GM21717 (cell line): ENCODE measurements around the gene SDE2.
A peak's percentile ranks its signal among the peaks of the same experiment; 100 is the strongest.
"Not testable (repeated sequence)": the region's sequence is repeated elsewhere in the genome, so short reads cannot be mapped to it uniquely, and the experiment has no call there.

Source experiments
- ATAC-seq: cut with Tn5 transposase; IDR thresholded peaks from one replicate; pipeline ENCODE4 v1.9.1; 2021; ENCODE audit warnings: mild to moderate bottlenecking, moderate library complexity; ENCODE audit not compliant: unreplicated experiment

SDE2 gene

GRCh38 chr1:226007126-226007892, 8.2 kb upstream of the SDE2 start:
- ATAC-seq: not testable (repeated sequence)

- no peak for ATAC-seq
Observed at GRCh38 chr1:226006686-226007085, 7.5 kb upstream of the SDE2 start.

- ATAC-seq: no peak
Observed at GRCh38 chr1:226004396-226004795, 5.3 kb upstream of the SDE2 start.

- no peak for ATAC-seq
Observed at GRCh38 chr1:226003502-226004170, 4.5 kb upstream of the SDE2 start.

GRCh38 chr1:226002667-226003501, 3.7 kb upstream of the SDE2 start:
- no peak for ATAC-seq

GRCh38 chr1:226001963-226002666, 3.0 kb upstream of the SDE2 start:
- peak; percentile 26 for ATAC-seq

- ATAC-seq: no peak
Observed at GRCh38 chr1:226001088-226001487, 1.9 kb upstream of the SDE2 start.

GRCh38 chr1:226000493-226001081, 1.4 kb upstream of the SDE2 start:
- ATAC-seq: not testable (repeated sequence)

- ATAC-seq: peak; percentile 29
Observed at GRCh38 chr1:225999912-226000337, 782 bp upstream of the SDE2 start.

GRCh38 chr1:225998560-225999226, 450 bp downstream of the SDE2 start:
- ATAC-seq: peak; percentile 3

- no peak for ATAC-seq
Observed at GRCh38 chr1:225996946-225997545, 2.1 kb downstream of the SDE2 start.

GRCh38 chr1:225995919-225996864, 3.0 kb downstream of the SDE2 start:
- no peak for ATAC-seq

- ATAC-seq: no peak
Observed at GRCh38 chr1:225990705-225991464, 8.3 kb downstream of the SDE2 start.

- no peak for ATAC-seq
Observed at GRCh38 chr1:225987491-225988316, 11.4 kb downstream of the SDE2 start.

- ATAC-seq: no peak
Observed at GRCh38 chr1:225981714-225982113, 17.4 kb downstream of the SDE2 start.

GRCh38 chr1:225980005-225980836, 18.9 kb downstream of the SDE2 start:
- no peak for ATAC-seq
